Chondrocyte (in vitro differentiated cells): ENCODE data around the gene TM7SF2. TPM values are rescaled to one million over a fixed set of nuclear protein-coding genes. Genes with fewer than 3 reads are reported as not detected.

ENCODE experiments used
- DNase-seq: peaks from one replicate; pipeline ENCODE4 v3.0.0; 2021; ENCODE audit warnings: mixed read lengths, low spot score
- H3K27ac Mint-ChIP-seq: one replicate; pipeline ENCODE4 v1.8.0; 2021; ENCODE audit warnings: mild to moderate bottlenecking, moderate library complexity, mixed read lengths; ENCODE audit not compliant: unreplicated experiment
- H3K27me3 Mint-ChIP-seq: 2 replicates; pipeline ENCODE4 v1.8.0; 2021; ENCODE audit warnings: low read depth, mixed read lengths
- H3K36me3 Mint-ChIP-seq: 2 replicates; pipeline ENCODE4 v1.8.0; 2021; ENCODE audit warnings: low read depth, mixed read lengths
- H3K4me1 Mint-ChIP-seq: 2 replicates; pipeline ENCODE4 v1.8.0; 2021; ENCODE audit warnings: low read depth, mild to moderate bottlenecking, mixed read lengths
- H3K4me3 Mint-ChIP-seq: one replicate; pipeline ENCODE4 v1.8.0; 2021; ENCODE audit warnings: mild to moderate bottlenecking, moderate library complexity, mixed read lengths; ENCODE audit not compliant: unreplicated experiment
- H3K9me3 Mint-ChIP-seq: 2 replicates; pipeline ENCODE4 v1.8.0; 2021; ENCODE audit warnings: low read depth, mixed read lengths
- total RNA-seq: library from RNA; stranded (reverse); gene quantifications from 3 replicates; pipeline ENCODE4 v1.2.1, GENCODE V29; 2021
- TF ChIP-seq, protein P1 (sequence below): fragments of 200-600 bp; sonication (generic); IDR thresholded peaks from 2 replicates; pipeline ENCODE4 v1.5.0; 2021; ENCODE audit warnings: antibody characterized with exemption, mild to moderate bottlenecking, moderate library complexity

Gene TM7SF2
- total RNA-seq, 1 donor from 2014 or later: 10.7 TPM

DNA sequence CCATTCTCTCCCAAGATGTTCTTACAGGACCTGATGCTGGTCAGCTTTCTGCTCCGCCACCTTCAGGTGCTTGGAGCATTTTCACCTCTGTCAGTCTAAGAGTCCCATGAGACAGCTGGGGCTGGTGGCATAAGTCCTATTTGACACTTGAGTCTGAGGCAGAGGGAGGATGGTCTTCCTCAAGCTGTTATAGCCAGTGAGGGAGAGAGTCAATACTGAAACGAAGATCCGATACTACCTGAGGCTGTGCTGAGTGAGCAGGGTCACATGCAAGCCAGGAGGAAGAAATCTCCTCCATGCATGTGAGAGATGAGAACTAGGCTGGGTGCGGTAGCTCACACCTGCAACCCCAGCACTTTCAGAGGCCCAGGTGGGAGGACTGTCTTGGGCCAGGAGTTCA, 22.1 kb upstream of the TM7SF2 start:
- DNase-seq: no peak
- no peak overlapping the region for H3K4me3 Mint-ChIP-seq
- H3K27me3 Mint-ChIP-seq: no peaks in the 10 kb centered on the region
- H3K9me3 Mint-ChIP-seq: no peaks in the 10 kb centered on the region
- TF ChIP-seq, protein P1, sequence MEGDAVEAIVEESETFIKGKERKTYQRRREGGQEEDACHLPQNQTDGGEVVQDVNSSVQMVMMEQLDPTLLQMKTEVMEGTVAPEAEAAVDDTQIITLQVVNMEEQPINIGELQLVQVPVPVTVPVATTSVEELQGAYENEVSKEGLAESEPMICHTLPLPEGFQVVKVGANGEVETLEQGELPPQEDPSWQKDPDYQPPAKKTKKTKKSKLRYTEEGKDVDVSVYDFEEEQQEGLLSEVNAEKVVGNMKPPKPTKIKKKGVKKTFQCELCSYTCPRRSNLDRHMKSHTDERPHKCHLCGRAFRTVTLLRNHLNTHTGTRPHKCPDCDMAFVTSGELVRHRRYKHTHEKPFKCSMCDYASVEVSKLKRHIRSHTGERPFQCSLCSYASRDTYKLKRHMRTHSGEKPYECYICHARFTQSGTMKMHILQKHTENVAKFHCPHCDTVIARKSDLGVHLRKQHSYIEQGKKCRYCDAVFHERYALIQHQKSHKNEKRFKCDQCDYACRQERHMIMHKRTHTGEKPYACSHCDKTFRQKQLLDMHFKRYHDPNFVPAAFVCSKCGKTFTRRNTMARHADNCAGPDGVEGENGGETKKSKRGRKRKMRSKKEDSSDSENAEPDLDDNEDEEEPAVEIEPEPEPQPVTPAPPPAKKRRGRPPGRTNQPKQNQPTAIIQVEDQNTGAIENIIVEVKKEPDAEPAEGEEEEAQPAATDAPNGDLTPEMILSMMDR: no peak
- peaks cover 13% of the 10 kb centered on the region for H3K4me1 Mint-ChIP-seq
- H3K27ac Mint-ChIP-seq: no peak overlapping the region
- H3K36me3 Mint-ChIP-seq: peaks cover 23% of the 10 kb centered on the region

DNA sequence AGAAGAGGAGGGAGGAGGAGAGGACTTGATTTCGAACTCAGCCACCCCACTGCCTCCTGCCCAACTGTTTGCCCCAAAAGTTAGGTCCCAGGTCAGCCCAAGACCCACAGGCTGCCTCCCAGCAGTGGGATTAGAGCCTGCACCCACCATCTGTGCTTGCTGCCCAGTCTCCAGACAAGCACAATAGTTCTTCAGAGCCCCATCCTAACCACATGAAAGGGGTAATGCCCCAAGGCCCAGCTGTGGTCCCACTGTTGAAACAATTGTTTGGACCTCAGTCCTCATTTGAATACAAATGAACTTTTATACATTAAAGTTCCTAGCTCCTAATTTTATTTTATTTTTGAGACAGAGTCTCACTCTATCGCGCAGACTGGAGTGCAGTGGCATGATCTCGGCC, 21.0 kb upstream of the TM7SF2 start:
- TF ChIP-seq, protein P1: no peak
- Mint-ChIP-seq H3K36me3 (peaks cover 22% of the 10 kb centered on the region), H3K27me3 (no peaks in the 10 kb centered on the region), H3K9me3 (no peaks in the 10 kb centered on the region), H3K27ac (no peak overlapping the region), H3K4me1 (peaks cover 4% of the 10 kb centered on the region), H3K4me3 (no peak overlapping the region)
- DNase-seq: no peak

DNA sequence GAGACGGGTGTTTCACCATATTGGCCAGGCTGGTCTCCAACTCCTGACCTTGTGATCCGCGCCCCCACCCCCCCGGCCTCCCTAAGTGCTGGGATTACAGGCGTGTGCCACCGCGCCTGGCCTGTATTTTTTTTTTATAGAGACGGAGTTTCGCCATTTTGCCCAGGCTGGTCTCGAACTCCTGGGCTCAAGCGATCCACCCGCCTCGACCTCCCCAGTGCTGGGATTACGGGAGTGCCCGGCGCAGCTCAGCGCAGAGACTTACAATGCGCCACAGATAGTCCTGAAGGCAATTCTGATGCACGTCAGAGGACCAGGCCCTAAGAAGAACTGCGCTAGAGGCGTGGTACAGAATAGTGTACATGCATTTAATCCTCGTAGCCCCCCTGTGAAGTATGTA, 16.2 kb upstream of the TM7SF2 start:
- no peak for DNase-seq
- TF ChIP-seq, protein P1: no peak
- Mint-ChIP-seq H3K4me3 (peak overlapping the region; percentile 88), H3K36me3 (no peaks in the 10 kb centered on the region), H3K27me3 (no peaks in the 10 kb centered on the region), H3K4me1 (peaks cover 15% of the 10 kb centered on the region), H3K9me3 (no peaks in the 10 kb centered on the region), H3K27ac (peak overlapping the region; percentile 88)

DNA sequence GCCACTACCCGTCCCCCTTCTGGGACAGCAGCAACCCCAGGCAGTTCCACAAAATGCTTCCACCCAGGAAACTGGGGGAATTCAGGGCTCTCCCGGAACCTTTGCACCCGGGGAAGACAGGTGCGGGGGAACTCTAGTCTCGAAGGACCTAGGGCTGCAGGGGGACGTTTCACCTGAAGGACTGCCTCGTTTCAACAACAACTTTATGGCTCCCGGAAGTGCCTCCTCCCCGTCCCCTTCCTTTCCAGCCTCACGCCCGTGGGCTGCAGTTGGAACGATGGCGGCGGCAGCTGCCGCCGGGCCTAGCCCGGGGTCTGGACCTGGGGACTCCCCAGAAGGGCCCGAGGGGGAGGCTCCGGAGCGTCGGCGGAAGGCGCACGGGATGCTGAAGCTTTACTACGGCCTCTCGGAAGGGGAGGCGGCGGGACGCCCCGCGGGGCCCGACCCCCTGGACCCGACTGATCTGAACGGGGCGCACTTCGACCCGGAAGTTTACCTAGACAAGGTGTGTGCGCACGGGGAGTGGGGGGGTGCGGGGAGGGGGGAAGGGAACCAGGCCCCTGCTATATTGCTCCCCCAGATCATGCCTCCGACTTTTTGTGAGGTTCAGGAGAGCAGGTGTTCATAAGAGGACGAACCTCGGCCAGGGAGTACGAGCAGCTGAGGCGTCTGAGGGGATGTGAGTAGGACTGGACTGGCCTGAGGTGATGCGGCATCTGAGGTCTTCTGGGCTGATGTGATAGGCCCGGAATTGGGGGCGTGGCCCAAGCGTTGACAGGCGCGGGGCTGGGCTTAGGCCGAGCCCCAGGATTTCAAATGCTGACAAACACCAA, 15.5 kb upstream of the TM7SF2 start, which contains the start of gene VPS51:
Gene VPS51 (plus strand): TSS at position 241 of the 833 bp plus-strand sequence. CDS start 37 bp downstream, at position 278.
- Mint-ChIP-seq H3K9me3 (no peaks in the 10 kb centered on the region), H3K27ac (peak within 1 kb of the TSS; percentile 89)
- TF ChIP-seq, protein P1: no peak

DNA sequence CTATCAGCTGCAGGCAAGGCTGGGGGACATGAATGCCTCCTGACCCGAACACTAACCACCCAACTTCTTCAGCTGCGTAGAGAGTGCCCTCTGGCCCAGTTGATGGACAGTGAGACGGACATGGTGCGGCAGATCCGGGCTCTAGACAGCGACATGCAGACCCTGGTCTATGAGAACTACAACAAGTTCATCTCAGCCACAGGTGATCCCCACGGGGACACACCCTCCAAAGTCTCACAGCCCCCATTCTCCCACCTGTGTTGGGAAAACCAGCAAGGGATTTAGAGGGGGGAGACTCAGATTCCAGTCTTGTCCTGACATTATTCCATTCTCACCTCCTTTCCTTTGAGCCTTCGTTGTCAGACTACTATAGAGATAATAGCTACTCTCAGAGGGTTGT, 14.7 kb upstream of the TM7SF2 start:
- Mint-ChIP-seq H3K27ac (no peak overlapping the region), H3K4me1 (peaks cover 22% of the 10 kb centered on the region), H3K4me3 (peak overlapping the region; percentile 88), H3K27me3 (no peaks in the 10 kb centered on the region), H3K9me3 (no peaks in the 10 kb centered on the region), H3K36me3 (no peaks in the 10 kb centered on the region)
- DNase-seq: no peak
- TF ChIP-seq, protein P1: no peak

More for the DNA sequence above, 15.5 kb upstream of the TM7SF2 start, which contains the start of gene VPS51:
- Mint-ChIP-seq H3K4me1 (peaks cover 18% of the 10 kb centered on the region), H3K27me3 (no peaks in the 10 kb centered on the region), H3K4me3 (peak within 1 kb of the TSS; percentile 88), H3K36me3 (no peaks in the 10 kb centered on the region)
- DNase-seq: no peak
